Parathyroid adenoma (tissue), 2 donors: ENCODE measurements around the gene PHKB.
"Not testable (repeated sequence)": the region's sequence is repeated elsewhere in the genome, so short reads cannot be mapped to it uniquely, and the experiment has no call there.

Experiments
- H2AFZ ChIP-seq: fragments of 300-600 bp; sonication (generic); one replicate; pipeline ENCODE4 v1.7.0; 2017; ENCODE audit warnings: antibody characterized with exemption, mild to moderate bottlenecking
- H3K27ac ChIP-seq: fragments of 300-600 bp; sonication (generic); one replicate; pipeline ENCODE4 v1.7.0; 2017
- H3K27me3 ChIP-seq: fragments of 300-600 bp; sonication (generic); one replicate; pipeline ENCODE4 v1.7.0; 2017; ENCODE audit warnings: low read length; ENCODE audit not compliant: control insufficient read depth, insufficient read depth
- H3K36me3 ChIP-seq: fragments of 300-600 bp; sonication (generic); one replicate; pipeline ENCODE4 v1.7.0; 2017; ENCODE audit warnings: low read length; ENCODE audit not compliant: control insufficient read depth, insufficient read depth
- H3K4me1 ChIP-seq: fragments of 300-600 bp; sonication (generic); one replicate; pipeline ENCODE4 v1.7.0; 2017; ENCODE audit warnings: control low read depth
- H3K4me2 ChIP-seq: fragments of 300-600 bp; sonication (generic); one replicate; pipeline ENCODE4 v1.7.0; 2017; ENCODE audit warnings: low read length
- H3K4me3 ChIP-seq: fragments of 300-600 bp; sonication (generic); one replicate; pipeline ENCODE4 v1.7.0; 2017; ENCODE audit warnings: low read depth, low read length
- H3K79me2 ChIP-seq: fragments of 300-600 bp; sonication (generic); one replicate; pipeline ENCODE4 v1.7.0; 2017; ENCODE audit warnings: control low read depth
- H3K9ac ChIP-seq: fragments of 300-600 bp; sonication (generic); one replicate; pipeline ENCODE4 v1.7.0; 2017; ENCODE audit warnings: mild to moderate bottlenecking
- H3K9me3 ChIP-seq: fragments of 300-600 bp; sonication (generic); one replicate; pipeline ENCODE4 v1.7.0; 2017; ENCODE audit warnings: low read length; ENCODE audit not compliant: control insufficient read depth
- TF ChIP-seq, protein P1 (sequence below): fragments of 300-600 bp; sonication (generic); IDR thresholded peaks from one replicate; pipeline ENCODE4 v1.7.0; 2017; ENCODE audit warnings: antibody characterized with exemption, mild to moderate bottlenecking
- donor health status: primary hyperparathyroidism.

The PHKB gene

DNA sequence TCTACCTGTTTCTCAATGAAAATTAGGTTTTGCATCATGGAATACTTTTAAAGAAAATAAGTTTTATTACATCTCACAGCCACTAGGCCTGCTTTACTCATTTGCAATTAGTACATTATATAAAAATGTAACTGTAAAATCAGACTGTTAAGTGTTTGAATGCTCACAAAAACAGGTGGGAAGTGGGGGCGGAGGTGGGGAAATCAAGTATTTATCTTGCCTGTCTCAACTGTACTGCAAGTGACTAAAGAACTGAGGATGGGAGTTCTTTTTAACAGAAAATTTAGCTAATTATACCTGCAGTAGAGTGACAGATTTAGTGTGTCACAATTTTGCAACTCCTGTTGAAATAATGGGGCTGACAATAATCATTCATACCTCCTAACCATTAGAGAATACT is 34.3 kb upstream of the PHKB start:
- Histone ChIP-seq H3K4me1 (no peaks in the 10 kb centered on the region), H3K27ac (no peak overlapping the region), H3K4me3 (no peak overlapping the region), H3K79me2 (no peaks in the 10 kb centered on the region), H3K36me3 (no peaks in the 10 kb centered on the region), H3K9me3 (no peaks in the 10 kb centered on the region), H3K4me2 (no peak overlapping the region), H2AFZ (no peak overlapping the region), H3K27me3 (no peaks in the 10 kb centered on the region), H3K9ac (no peak overlapping the region)
- TF ChIP-seq, protein P1, sequence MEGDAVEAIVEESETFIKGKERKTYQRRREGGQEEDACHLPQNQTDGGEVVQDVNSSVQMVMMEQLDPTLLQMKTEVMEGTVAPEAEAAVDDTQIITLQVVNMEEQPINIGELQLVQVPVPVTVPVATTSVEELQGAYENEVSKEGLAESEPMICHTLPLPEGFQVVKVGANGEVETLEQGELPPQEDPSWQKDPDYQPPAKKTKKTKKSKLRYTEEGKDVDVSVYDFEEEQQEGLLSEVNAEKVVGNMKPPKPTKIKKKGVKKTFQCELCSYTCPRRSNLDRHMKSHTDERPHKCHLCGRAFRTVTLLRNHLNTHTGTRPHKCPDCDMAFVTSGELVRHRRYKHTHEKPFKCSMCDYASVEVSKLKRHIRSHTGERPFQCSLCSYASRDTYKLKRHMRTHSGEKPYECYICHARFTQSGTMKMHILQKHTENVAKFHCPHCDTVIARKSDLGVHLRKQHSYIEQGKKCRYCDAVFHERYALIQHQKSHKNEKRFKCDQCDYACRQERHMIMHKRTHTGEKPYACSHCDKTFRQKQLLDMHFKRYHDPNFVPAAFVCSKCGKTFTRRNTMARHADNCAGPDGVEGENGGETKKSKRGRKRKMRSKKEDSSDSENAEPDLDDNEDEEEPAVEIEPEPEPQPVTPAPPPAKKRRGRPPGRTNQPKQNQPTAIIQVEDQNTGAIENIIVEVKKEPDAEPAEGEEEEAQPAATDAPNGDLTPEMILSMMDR = no peak

DNA sequence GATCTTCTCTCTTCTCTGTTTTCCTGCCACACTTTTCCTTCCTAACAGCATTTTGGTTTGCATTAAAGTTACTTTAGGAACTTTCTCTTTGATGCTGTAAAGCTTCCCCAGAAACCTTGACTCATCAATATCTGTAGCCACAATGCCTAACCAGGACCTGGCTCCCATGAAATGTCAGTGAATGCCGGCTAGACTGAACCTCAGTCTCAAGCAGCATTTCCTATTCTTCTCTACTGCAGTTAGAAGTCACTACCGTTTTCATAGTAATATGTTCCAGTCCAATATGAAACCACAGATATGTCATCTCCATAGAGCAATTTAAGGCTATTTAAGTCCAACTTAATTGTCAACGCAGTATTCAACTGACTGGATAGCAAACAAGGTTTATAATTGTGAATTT is 29.2 kb upstream of the PHKB start:
- Histone ChIP-seq H3K4me3 (no peak overlapping the region), H3K9ac (no peak overlapping the region), H3K9me3 (no peaks in the 10 kb centered on the region), H3K4me2 (no peak overlapping the region), H3K27me3 (no peaks in the 10 kb centered on the region), H3K27ac (no peak overlapping the region), H3K36me3 (no peaks in the 10 kb centered on the region), H3K4me1 (no peaks in the 10 kb centered on the region), H3K79me2 (peaks cover 7% of the 10 kb centered on the region), H2AFZ (no peak overlapping the region)
- TF ChIP-seq, protein P1 = no peak

DNA sequence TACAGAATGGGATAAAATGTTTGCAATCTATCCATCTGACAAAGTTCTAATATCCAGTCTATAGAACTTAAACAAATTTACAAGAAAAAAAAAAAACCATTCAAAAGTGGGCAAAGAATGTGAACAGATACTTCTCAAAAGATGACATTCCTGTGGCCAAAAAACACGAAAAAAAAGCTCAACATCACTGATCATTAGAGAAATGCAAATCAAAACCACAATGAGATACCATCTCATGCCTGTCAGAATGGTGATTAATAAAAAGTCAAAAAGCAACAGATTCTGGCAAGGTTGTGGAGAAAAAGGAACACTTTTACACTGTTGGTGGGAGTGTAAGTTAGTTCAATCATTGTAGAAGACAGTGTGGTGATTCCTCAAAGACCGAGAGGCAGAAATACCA is 26.9 kb upstream of the PHKB start:
- not testable (repeated sequence) for H3K4me2 ChIP-seq, H3K27me3 ChIP-seq, H3K4me3 ChIP-seq, H3K27ac ChIP-seq, H3K9me3 ChIP-seq, H3K36me3 ChIP-seq, H3K9ac ChIP-seq, H3K4me1 ChIP-seq, H2AFZ ChIP-seq
- H3K79me2 ChIP-seq = peaks cover 16% of the 10 kb centered on the region

DNA sequence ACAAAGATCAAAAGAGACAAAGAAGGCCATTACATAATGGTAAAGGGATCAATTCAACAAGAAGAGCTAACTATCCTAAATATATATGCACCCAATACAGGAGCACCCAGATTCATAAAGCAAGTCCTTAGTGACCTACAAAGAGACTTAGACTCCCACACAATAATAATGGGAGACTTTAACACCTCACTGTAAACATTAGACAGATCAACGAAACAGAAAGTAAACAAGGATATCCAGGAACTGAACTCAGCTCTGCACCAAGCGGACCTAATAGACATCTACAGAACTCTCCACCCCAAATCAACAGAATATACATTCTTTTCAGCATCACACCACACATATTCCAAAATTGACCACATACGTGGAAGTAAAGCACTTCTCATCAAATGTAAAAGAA is 21.1 kb upstream of the PHKB start:
- not testable (repeated sequence) for H2AFZ ChIP-seq, H3K9me3 ChIP-seq, H3K27ac ChIP-seq, H3K36me3 ChIP-seq, H3K9ac ChIP-seq, H3K4me3 ChIP-seq, H3K27me3 ChIP-seq, H3K4me2 ChIP-seq, H3K4me1 ChIP-seq
- peaks cover 32% of the 10 kb centered on the region for H3K79me2 ChIP-seq

DNA sequence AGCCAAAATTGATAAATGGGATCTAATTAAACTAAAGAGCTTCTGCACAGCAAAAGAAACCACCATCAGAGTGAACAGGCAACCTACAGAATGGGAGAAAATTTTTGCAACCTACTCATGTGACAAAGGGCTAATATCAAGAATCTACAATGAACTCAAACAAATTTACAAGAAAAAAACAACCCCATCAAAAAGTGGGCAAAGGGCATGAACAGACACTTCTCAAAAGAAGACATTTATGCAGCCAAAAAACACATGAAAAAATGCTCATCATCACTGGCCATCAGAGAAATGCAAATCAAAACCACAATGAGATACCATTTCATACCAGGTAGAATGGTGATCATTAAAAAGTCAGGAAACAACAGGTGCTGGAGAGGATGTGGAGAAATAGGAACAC is 18.2 kb upstream of the PHKB start:
- not testable (repeated sequence) for H3K27ac ChIP-seq, H3K36me3 ChIP-seq, H3K27me3 ChIP-seq, H3K4me1 ChIP-seq, H3K9ac ChIP-seq, H3K4me3 ChIP-seq, H3K4me2 ChIP-seq, H2AFZ ChIP-seq, H3K9me3 ChIP-seq
- H3K79me2 ChIP-seq = peaks cover 29% of the 10 kb centered on the region

DNA sequence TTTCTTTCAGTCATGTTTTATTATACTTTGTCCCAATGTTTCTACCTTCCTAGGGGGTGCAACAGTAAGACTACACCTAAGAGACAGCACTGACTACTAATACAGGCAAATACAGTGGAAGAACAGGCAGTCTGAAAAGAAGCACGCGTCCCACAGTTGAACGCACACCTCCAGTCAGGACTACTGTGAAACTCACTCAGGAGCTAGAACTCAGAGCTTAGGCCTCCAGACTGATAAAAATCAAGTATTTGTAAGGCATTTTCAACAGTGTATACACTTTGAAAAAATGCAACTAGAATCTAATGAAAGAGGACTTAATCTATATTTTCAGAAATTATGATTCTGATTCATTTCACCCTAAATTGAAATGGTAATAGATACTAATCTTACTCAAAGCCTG is 14.7 kb upstream of the PHKB start:
- Histone ChIP-seq H3K36me3 (no peaks in the 10 kb centered on the region), H3K9me3 (no peaks in the 10 kb centered on the region), H3K4me1 (no peaks in the 10 kb centered on the region), H2AFZ (no peak overlapping the region), H3K4me2 (no peak overlapping the region), H3K27me3 (no peaks in the 10 kb centered on the region), H3K4me3 (no peak overlapping the region), H3K79me2 (peaks cover 16% of the 10 kb centered on the region), H3K27ac (no peak overlapping the region), H3K9ac (no peak overlapping the region)
- TF ChIP-seq, protein P1 = no peak
